GM23338 (cell line): ENCODE data around the gene STPG4. TPM values are rescaled to one million over a fixed set of nuclear protein-coding genes. Genes with fewer than 3 reads are reported as not detected.

Source experiments
- ATAC-seq: fragments of 200-7000 bp; cut with Tn5 transposase; 3 replicates; pipeline ENCODE4 v1.9.1; 2020
- DNase-seq: peaks from one replicate; pipeline ENCODE4 v3.0.0-alpha.2; 2015; ENCODE audit warnings: low spot score
- H2AFZ ChIP-seq: fragments of 200-600 bp; sonication (generic); 2 replicates; pipeline ENCODE4 v1.8.0; 2016; ENCODE audit warnings: antibody characterized with exemption, mild to moderate bottlenecking, moderate library complexity
- H3F3A ChIP-seq: fragments of 200-600 bp; sonication (generic); replicated peaks from 2 replicates; pipeline ENCODE4 v1.8.0; 2017; ENCODE audit warnings: antibody characterized with exemption, mixed run types, low read depth
- H3K27ac ChIP-seq: fragments of 200-600 bp; sonication (generic); 2 replicates; pipeline ENCODE4 v1.6.1; 2016; ENCODE audit warnings: low read depth
- H3K27me3 ChIP-seq: fragments of 200-600 bp; sonication (generic); 2 replicates; pipeline ENCODE4 v1.8.0; 2016; ENCODE audit warnings: mild to moderate bottlenecking, mixed run types, moderate library complexity; ENCODE audit not compliant: insufficient read depth
- H3K36me3 ChIP-seq: fragments of 200-600 bp; sonication (generic); 2 replicates; pipeline ENCODE4 v1.8.0; 2016; ENCODE audit warnings: mild to moderate bottlenecking; ENCODE audit not compliant: insufficient read depth
- H3K4me1 ChIP-seq: fragments of 200-600 bp; sonication (generic); 2 replicates; pipeline ENCODE4 v1.8.0; 2016; ENCODE audit warnings: mild to moderate bottlenecking, moderate library complexity; ENCODE audit not compliant: insufficient read depth
- H3K4me2 ChIP-seq: fragments of 200-600 bp; sonication (generic); 2 replicates; pipeline ENCODE4 v1.7.1; 2017; ENCODE audit warnings: mixed run types
- H3K4me3 ChIP-seq: fragments of 200-600 bp; sonication (generic); 2 replicates; pipeline ENCODE4 v1.6.1; 2016; ENCODE audit warnings: mixed run types
- H3K79me2 ChIP-seq: fragments of 200-600 bp; sonication (generic); replicated peaks from 2 replicates; pipeline ENCODE4 v1.8.0; 2017; ENCODE audit warnings: mild to moderate bottlenecking; ENCODE audit not compliant: insufficient read depth
- H3K9me2 ChIP-seq: fragments of 200-600 bp; sonication (generic); 2 replicates; pipeline ENCODE4 v1.8.0; 2017; ENCODE audit not compliant: insufficient read depth
- H4K20me1 ChIP-seq: fragments of 200-600 bp; sonication (generic); replicated peaks from 2 replicates; pipeline ENCODE4 v1.8.0; 2017; ENCODE audit warnings: mild to moderate bottlenecking; ENCODE audit not compliant: insufficient read depth
- H3K27ac Mint-ChIP-seq: 2 replicates; pipeline ENCODE4 v1.8.0; 2020; ENCODE audit warnings: inconsistent platforms, mild to moderate bottlenecking, moderate library complexity, mixed read lengths
- H3K27me3 Mint-ChIP-seq: 3 replicates; pipeline ENCODE4 v1.8.0; 2022; ENCODE audit warnings: low read depth, mild to moderate bottlenecking, moderate library complexity, mixed read lengths, inconsistent platforms; ENCODE audit not compliant: insufficient read depth, poor library complexity
- H3K36me3 Mint-ChIP-seq: 3 replicates; pipeline ENCODE4 v1.8.0; 2021; ENCODE audit warnings: low read depth, mild to moderate bottlenecking, inconsistent platforms, moderate library complexity, mixed read lengths
- H3K4me1 Mint-ChIP-seq: 3 replicates; pipeline ENCODE4 v1.8.0; 2020; ENCODE audit warnings: mild to moderate bottlenecking, inconsistent platforms, mixed read lengths
- H3K4me3 Mint-ChIP-seq: 3 replicates; pipeline ENCODE4 v1.8.0; 2021; ENCODE audit warnings: moderate library complexity, mild to moderate bottlenecking, inconsistent platforms, mixed read lengths
- H3K9me3 Mint-ChIP-seq: 3 replicates; pipeline ENCODE4 v1.8.0; 2020; ENCODE audit warnings: moderate library complexity, mild to moderate bottlenecking, inconsistent platforms, mixed read lengths
- CREB1 ChIP-seq: fragments of 250-450 bp; sonication (Bioruptor Pico); IDR thresholded peaks from 2 replicates; pipeline ENCODE4 v1.5.0; 2020; ENCODE audit warnings: low read depth, mild to moderate bottlenecking, moderate library complexity
- CTCF ChIP-seq, 2 experiments: fragments of 200-600 bp in 1 of 2; sonication (generic) in 1 of 2; conservative IDR thresholded peaks; 2 replicates each; pipeline versions ENCODE4 v1.5.1 to v1.6.1; 2016 to 2017; ENCODE audit warnings: antibody characterized with exemption in 2 of 2, low read depth in 2 of 2, mild to moderate bottlenecking in 2 of 2, moderate library complexity in 1 of 2
- ETS1 ChIP-seq: IDR thresholded peaks from 2 replicates; pipeline ENCODE4 v1.6.1; 2016; ENCODE audit warnings: antibody characterized with exemption
- EZH2 ChIP-seq: fragments of 200-600 bp; sonication (generic); IDR thresholded peaks from one replicate; pipeline ENCODE4 v1.8.0; 2017; ENCODE audit warnings: antibody characterized with exemption, mild to moderate bottlenecking, low read depth; ENCODE audit not compliant: unreplicated experiment
- EZH2phosphoT487 ChIP-seq: fragments of 200-600 bp; sonication (generic); IDR thresholded peaks from one replicate; pipeline ENCODE4 v1.8.1; 2018; ENCODE audit warnings: antibody characterized with exemption; ENCODE audit not compliant: unreplicated experiment
- JUNB ChIP-seq: IDR thresholded peaks from one replicate; pipeline ENCODE4 v1.6.1; 2016; ENCODE audit warnings: antibody characterized with exemption; ENCODE audit not compliant: unreplicated experiment
- POLR2AphosphoS5 ChIP-seq: IDR thresholded peaks from 2 replicates; pipeline ENCODE4 v1.6.1; 2016; ENCODE audit warnings: antibody characterized with exemption, low read depth
- STAT1 ChIP-seq: IDR thresholded peaks from one replicate; pipeline ENCODE4 v1.6.1; 2016; ENCODE audit warnings: antibody characterized with exemption; ENCODE audit not compliant: unreplicated experiment
- ZNF331 ChIP-seq: fragments of 250-450 bp; sonication (Bioruptor Pico); IDR thresholded peaks from 2 replicates; pipeline ENCODE4 v1.5.0; 2020; ENCODE audit warnings: low read depth, mild to moderate bottlenecking, moderate library complexity
- ZNF462 ChIP-seq: fragments of 250-450 bp; sonication (Bioruptor Pico); IDR thresholded peaks from 2 replicates; pipeline ENCODE4 v1.5.0; 2020; ENCODE audit warnings: mild to moderate bottlenecking, moderate library complexity
- polyA plus RNA-seq: library from polyadenylated mRNA; unstranded; fragments of >200 nt; fragmentation: Nextera tagmentation; extraction: Ambion mirVana; gene quantifications from 2 replicates; pipeline ENCODE4 v1.2.1, GENCODE V29; 2016
- total RNA-seq: library from RNA; depleted of rRNA; stranded (reverse); fragments of >200 nt; shearing (Covaris generic); gene quantifications from 2 replicates; pipeline ENCODE4 v1.2.3, GENCODE V29; 2014

STPG4 gene
- total and polyA plus RNA-seq, 2 experiments from 2014 or later: 0.28 TPM; not detected in 1

- peaks cover 18% of the 10 kb centered on the region for H3K4me1 ChIP-seq
- no peaks in the 10 kb centered on the region; the same call in 1 of the 3 replicates for H3K36me3 Mint-ChIP-seq
- peaks cover 30% of the 10 kb centered on the region for H3K4me1 Mint-ChIP-seq
- no peaks in the 10 kb centered on the region for H3K27me3 ChIP-seq
- no peak overlapping the region for H2AFZ ChIP-seq
- TF ChIP-seq EZH2: no peak
- TF ChIP-seq CTCF (conservative IDR thresholded peaks at IDR 0.05; ENCODE audit: low read depth in 2 of 2): no peak
- H3K79me2 ChIP-seq: no peaks in the 10 kb centered on the region; the same call in 1 of the 2 replicates
- H3K36me3 ChIP-seq: no peaks in the 10 kb centered on the region
- H3K4me3 Mint-ChIP-seq: no peak overlapping the region
- H3K4me3 ChIP-seq: no peak overlapping the region
- H3K27me3 Mint-ChIP-seq: peaks cover 6% of the 10 kb centered on the region
- H3K27ac Mint-ChIP-seq: no peak overlapping the region
- ATAC-seq (no peak), DNase-seq (no peak)
- no peaks in the 10 kb centered on the region for H3F3A ChIP-seq
- no peak overlapping the region for H3K27ac ChIP-seq
- no peaks in the 10 kb centered on the region for H4K20me1 ChIP-seq
- H3K9me3 Mint-ChIP-seq: no peaks in the 10 kb centered on the region
- no peak overlapping the region for H3K4me2 ChIP-seq
- H3K9me2 ChIP-seq: no peaks in the 10 kb centered on the region
Observed at GRCh38 chr2:47062681-47063537, 92.2 kb downstream of the STPG4 start.

- Mint-ChIP-seq H3K4me1 (peaks cover 36% of the 10 kb centered on the region), H3K27me3 (peaks cover 5% of the 10 kb centered on the region), H3K36me3 (no peaks in the 10 kb centered on the region; the same call in 2 of the 3 replicates), H3K27ac (0 out of 2 replicates have a peak overlapping the region, but pooled peaks have one; percentile 46), H3K9me3 (no peaks in the 10 kb centered on the region), H3K4me3 (no peak overlapping the region)
- Histone ChIP-seq H2AFZ (no peak overlapping the region), H3K36me3 (no peaks in the 10 kb centered on the region), H3K79me2 (no peaks in the 10 kb centered on the region), H3K4me2 (no peak overlapping the region), H3K4me1 (peaks cover 21% of the 10 kb centered on the region), H4K20me1 (no peaks in the 10 kb centered on the region), H3K9me2 (no peaks in the 10 kb centered on the region), H3K4me3 (no peak overlapping the region), H3K27ac (no peak overlapping the region), H3K27me3 (no peaks in the 10 kb centered on the region), H3F3A (no peaks in the 10 kb centered on the region)
- DNase-seq: no peak
- no peak for ATAC-seq
- TF ChIP-seq ZNF462 (CRISPR knock-in tag) (no peak), EZH2phosphoT487 (no peak), CREB1 (CRISPR knock-in tag) (no peak), ZNF331 (CRISPR knock-in tag) (no peak), JUNB (no peak), POLR2AphosphoS5 (no peak), STAT1 (no peak), EZH2 (no peak), ETS1 (no peak)
Observed at GRCh38 chr2:47061944-47062678, 93.0 kb downstream of the STPG4 start.
